HG02623 (cell line): ENCODE results near the gene CORO2A.

Source experiments
- ATAC-seq: cut with Tn5 transposase; IDR thresholded peaks from one replicate; pipeline ENCODE4 v1.9.1; 2021; ENCODE audit warnings: moderate library complexity; ENCODE audit not compliant: unreplicated experiment

The CORO2A gene

DNA sequence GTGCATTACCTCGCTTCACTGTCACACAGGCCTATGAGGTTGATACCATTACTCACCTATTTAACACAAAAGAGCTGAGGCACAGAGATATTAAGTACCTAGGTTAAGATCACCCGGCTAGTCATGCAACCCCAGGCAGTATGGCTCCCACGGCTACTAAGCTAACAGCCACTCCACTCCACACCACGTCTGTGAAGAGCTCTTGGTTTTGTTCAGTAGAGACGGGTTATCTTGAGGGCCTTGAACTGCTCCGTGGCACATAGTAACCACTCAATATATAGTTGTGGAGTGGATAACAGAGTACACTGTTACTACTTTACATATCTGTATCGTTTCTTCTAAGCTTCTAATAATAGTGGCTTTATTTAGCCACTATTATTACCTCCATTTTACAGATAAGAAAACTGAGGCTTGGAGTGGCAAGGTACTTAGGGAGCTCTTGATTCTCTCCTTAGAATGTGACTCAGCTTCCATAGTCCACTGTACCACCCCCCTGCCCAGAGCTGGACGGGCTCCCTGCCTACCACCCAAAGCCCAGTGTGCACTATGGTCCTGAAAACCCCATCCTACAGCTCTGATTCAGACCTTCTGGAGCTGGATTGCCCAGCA, 1.0 kb upstream of the CORO2A start:
- no peak for ATAC-seq

DNA sequence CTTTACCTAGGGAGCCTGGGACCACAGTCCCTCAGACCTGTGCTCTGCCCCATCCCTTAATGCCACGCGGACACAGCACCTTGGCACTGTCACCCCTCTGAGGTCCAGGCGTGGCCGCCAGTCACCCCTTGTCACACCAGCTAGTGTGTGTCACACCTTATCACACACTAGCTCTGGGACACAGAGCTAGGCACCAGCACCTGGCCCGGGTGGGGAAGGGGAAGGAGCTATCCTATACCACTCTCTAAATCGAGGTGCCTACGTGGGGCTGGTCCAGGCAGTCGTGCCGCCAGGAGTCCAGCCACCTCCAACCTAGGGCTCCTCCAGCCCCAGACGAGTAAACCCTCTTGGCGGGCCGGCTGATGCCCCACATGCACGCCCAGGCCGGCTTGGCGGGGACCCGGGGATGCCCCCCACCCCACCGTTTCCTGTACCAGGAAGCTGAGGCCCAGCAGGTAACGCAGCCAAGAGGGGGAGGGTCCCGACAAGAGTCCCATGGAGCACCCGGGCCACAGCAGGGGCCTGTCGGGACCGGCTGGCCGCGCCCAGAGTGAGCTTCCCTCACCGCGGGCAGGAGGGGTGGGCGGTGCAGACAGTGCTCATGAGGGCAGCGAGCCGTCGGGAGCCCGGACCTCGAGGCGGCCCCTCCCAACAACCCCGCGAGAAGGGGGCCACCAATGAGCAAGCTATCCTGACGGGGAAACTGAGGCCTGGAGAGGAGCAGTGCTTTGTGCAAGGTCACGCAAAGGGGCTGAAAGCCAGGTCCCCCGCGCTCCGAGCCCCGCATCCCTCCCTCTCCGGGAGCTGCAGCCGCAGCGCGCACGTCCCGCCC, 550 bp downstream of the CORO2A start:
- no peak for ATAC-seq

- no peak for ATAC-seq
Measured at GRCh38 chr9:98191181-98191608, 1.2 kb downstream of the CORO2A start.

GRCh38 chr9:98190757-98191105, 1.7 kb downstream of the CORO2A start:
- no peak for ATAC-seq

DNA sequence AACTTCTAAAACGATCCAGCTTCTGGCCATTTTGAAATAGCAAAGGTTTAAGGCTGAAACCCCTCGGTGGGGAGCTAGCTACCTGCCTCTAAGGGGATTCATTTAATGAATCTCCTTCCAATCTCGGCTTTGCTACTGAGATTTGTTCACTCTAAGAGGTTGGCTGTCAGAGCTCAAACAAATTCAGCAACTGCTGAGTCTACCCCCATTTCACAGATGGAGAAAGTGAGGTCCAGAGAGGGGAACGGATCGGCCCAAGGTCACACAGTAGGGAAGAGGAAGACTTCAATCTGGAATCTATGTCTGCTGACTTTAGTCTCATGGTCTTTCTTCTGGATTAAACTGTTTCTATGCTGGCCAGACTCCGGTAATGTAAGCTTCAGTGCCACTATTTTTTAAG, 3.0 kb downstream of the CORO2A start:
- ATAC-seq: no peak

DNA sequence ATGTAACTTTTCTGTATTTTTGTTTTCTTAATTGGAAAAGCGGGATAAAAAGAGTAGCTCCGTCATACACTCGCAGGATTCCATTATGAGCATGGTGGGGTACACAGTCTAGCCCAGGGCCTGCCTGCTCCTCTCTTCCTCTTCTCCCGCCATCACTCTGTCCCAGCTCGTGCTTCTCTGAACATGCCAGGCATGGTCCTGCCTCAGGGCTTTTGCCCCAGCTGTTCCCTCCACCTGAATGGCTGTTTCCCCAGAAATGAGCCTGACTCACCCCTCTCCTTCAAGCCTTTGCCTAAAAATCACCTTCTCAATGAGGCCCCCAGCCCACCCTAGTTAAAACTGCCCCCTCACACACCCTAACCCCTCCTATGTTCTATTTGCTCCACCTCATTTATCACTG, 4.5 kb downstream of the CORO2A start:
- no peak for ATAC-seq

GRCh38 chr9:98186236-98186635, 6.2 kb downstream of the CORO2A start:
- no peak for ATAC-seq

DNA sequence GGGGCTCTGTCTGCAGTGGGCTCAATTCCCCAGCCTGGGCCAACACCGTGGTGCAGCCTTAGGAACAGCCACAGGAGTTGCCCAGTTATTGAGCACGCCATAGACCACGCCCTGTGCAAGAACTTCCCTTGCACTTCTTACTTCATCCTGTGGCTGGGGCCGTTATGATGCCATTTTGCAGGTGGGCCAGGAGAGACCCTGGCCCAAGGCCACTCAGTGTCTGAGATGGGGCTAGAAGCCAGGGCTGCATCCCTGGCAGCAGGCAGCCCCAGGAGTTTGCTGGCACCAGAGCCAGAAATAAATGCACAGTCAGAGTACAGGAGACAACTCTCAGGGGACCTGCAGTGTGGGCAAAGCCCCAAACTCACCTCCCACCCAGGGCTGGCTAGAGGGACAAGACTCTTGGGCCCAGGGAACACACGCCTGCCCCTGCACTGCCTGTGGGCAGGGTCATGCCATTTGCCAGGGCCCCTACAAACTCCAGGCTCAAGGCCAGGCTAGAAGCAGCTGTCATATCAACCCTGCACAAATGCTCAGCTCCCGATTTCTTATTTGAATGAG, 6.7 kb downstream of the CORO2A start:
- ATAC-seq: no peak

- ATAC-seq: no peak
Measured at GRCh38 chr9:98185021-98185567, 7.3 kb downstream of the CORO2A start.

GRCh38 chr9:98184326-98184725, 8.1 kb downstream of the CORO2A start:
- ATAC-seq: no peak

DNA sequence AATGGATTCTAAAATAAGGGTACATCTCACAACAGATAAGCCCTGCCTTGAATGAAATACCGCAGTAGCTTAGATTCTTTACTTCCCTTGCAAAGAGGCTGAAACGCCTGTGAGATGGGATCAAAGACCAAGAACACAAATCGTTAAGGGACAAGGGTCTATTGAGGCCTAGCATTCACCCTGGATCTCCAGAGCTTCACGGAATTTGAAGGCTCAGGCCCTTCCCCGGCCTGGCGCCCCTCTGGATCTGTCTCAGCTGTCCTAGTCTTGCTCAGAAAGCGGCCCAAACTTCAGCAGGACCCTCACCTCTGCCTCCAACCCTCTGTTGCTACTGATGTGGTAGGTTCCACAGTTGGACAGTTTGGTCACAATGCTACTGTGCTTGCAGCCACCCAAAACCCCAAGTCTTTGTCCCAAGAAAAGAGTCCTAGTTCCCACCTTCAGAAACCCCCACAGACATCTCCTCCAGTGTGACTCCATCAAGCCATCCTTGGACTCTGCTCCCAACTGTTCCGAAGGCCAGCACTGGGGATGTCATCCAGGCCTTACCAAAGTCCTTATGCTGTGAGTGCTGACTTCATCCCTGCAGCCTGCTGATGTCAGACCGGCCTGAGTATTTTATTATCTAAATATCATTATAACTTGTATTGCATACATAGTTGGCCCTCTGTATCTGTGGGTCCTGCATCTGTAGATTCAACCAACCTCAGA, 9.4 kb downstream of the CORO2A start:
- no peak for ATAC-seq

- no peak for ATAC-seq
Measured at GRCh38 chr9:98182069-98182820, 10.2 kb downstream of the CORO2A start.

- no peak for ATAC-seq
Measured at GRCh38 chr9:98181746-98182068, 10.7 kb downstream of the CORO2A start.

GRCh38 chr9:98180996-98181395, 11.4 kb downstream of the CORO2A start:
- ATAC-seq: no peak

GRCh38 chr9:98178874-98179850, 13.3 kb downstream of the CORO2A start:
- no peak for ATAC-seq

DNA sequence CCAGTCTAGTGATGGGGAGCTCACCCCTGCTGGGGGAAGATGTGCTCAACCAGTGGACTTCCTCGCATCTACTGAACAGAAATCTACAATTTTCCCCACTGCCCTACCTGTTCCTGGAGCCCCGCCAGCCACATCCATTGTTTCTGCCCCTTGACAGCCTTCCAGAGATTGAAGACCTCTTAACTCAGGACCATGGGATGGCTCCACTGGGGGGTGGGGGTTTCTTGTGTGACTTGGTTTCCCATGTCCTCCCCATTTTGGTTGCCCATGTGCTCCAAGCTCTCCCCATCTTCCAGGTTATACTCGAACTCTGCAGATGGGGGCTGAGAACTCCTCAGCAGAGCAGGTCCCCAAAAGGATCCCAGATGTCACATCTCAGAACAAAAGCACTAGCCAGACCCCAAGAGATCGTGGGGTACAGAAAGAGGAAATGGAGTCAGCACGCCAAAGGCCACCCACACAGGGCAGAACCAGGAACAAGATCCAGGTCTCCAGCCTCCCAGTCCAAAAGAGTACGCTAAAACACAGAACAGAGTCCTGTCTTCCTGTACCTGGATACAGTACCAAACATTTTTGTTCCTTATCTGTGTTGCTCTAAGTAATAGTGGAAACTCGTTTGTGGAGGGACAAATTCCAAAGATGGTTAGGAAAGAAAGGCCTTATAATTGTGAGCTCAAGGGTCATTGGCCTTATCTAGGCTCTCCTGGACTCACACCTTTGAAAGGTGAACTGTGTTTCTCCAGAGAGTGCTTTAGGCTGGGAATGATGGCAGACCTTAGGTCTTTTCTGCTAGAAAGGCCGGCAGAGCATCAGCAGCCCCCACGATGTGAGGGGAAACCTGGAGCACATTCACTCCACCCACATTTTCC, 15.8 kb downstream of the CORO2A start:
- no peak for ATAC-seq

DNA sequence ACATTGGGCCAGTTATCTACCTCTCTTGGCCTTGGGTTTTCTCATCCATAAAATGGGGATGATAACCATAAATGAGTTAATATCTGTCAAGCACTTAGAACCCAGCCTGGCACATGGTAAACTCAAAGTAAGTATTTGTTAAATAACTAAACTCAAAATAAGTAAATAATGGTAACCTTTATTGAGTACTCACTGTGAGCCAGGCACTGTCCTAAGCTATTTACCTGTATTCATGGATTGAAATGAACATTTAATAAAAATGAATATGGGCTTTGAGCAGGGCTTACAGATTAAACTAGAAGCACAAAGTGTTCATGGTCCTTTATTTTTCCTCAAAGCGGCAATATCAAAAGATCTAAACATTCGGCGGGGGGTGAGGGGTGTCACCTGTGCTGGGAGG, 16.7 kb downstream of the CORO2A start:
- ATAC-seq: no peak

GRCh38 chr9:98175028-98175569, 17.3 kb downstream of the CORO2A start:
- ATAC-seq: no peak
